ENCODE measurements around the gene SEMA5B. TPM values are rescaled to one million over a fixed set of nuclear protein-coding genes. Genes with fewer than 3 reads are reported as not detected.

Gene SEMA5B
- total and polyA plus RNA-seq, 4 donors = 0.20 to 1.1 (median 0.23) TPM

DNA sequence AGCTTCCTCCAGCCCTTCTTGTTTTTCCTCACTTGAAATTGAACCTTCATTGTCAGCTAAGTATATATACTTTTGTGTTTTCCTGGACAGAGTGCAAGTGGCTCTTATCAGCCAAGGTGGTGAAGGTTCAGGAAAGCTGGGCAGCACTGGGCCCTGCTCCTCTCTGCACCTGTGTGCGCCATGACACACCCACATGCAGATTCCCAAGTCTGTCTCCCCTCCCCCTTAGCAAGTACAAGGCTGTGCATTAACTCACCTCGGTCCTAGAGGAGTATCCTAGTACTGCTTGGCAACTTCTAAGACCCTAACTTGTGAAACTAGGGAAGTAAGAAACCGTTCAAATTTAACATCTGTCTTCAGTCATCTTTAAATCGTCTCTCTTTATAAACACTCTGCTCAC is 146.9 kb downstream of the SEMA5B start (continued):
- TF ChIP-seq, protein P1, sequence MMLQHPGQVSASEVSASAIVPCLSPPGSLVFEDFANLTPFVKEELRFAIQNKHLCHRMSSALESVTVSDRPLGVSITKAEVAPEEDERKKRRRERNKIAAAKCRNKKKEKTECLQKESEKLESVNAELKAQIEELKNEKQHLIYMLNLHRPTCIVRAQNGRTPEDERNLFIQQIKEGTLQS (IDR thresholded peaks at IDR 0.05) = no peak

DNA sequence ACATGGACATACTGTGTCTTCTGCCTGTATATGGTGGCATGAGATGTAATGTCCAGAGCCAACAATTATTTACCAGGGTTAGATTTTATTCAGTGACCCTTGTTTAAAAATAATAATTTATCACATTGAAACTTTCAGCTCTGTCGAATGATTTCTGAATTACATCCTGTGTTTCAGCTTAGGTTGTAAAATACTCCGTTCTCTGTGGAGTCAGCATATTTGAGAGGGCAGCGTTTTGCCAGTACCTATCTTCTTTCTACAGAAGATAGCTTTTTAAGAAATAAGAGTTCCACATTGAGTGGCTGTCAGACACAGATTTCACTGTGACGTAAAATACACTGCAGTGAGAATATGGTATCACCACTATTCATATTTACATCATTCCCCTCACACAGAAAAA is 147.4 kb downstream of the SEMA5B start:
- Histone ChIP-seq H3K4me1 (ENCODE audit: control insufficient read depth in 4 of 4, insufficient read depth in 4 of 4, low read length in 3 of 4) (no peaks in the 10 kb centered on the region), H3K4me3 (ENCODE audit: low read depth in 1 of 3, low read length in 3 of 3) (no peak overlapping the region), H3K9me3 (ENCODE audit: control insufficient read depth in 4 of 4, low read length in 3 of 4) (no peaks in the 10 kb centered on the region), H3K36me3 (ENCODE audit: control insufficient read depth in 4 of 4, insufficient read depth in 3 of 4, low read depth in 1 of 4, low read length in 3 of 4) (peaks cover 0 to 10% (median 3%) of the 10 kb centered on the region in 4 donors), H3K27me3 (ENCODE audit: control insufficient read depth in 4 of 4, insufficient read depth in 4 of 4, low read length in 3 of 4) (no peaks in the 10 kb centered on the region), H3K9ac (ENCODE audit: low read depth in 1 of 2, low read length in 2 of 2) (no peak overlapping the region), H3K27ac (ENCODE audit: low read depth in 1 of 2, low read length in 2 of 2) (no peak overlapping the region)
- WGBS = 89% methylated on average over 4 of the region's 4 CpGs
- no peak for DNase-seq (ENCODE audit: low spot score)
- TF ChIP-seq RXRA (IDR thresholded peaks at IDR 0.05) = no peak
- TF ChIP-seq, protein P2, sequence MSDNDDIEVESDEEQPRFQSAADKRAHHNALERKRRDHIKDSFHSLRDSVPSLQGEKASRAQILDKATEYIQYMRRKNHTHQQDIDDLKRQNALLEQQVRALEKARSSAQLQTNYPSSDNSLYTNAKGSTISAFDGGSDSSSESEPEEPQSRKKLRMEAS (IDR thresholded peaks at IDR 0.05) = no peak

DNA sequence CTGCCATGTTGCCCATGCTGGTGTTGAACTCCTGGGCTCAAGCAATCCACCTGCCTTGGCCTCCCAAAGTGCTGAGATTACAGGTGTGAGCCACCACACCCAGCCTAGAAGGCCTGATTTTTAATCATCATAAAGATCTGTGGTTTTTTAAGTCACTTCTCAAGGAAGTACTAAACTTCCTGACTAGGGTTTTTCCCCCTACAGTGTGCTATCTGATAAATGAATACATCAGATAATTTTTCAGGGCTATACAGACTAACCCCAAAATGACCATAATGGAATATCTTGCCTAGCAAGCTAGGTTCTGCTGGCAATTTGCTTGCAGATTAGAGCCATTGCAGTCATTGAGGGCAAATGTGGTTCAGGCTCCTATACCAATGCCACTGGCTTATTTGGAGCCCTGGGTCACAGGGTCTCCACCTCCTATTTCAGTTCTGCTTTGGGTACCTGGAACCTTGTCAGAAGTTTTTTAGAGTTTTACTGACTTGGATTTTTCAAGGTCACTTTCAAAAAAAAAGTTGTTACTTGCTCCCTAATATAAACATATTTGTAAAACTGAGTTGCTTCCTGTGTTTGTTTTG is 151.9 kb downstream of the SEMA5B start:
- Histone ChIP-seq H3K4me3 (ENCODE audit: low read depth in 1 of 3, low read length in 3 of 3) (no peak overlapping the region), H3K9ac (ENCODE audit: low read depth in 1 of 2, low read length in 2 of 2) (no peak overlapping the region), H3K36me3 (ENCODE audit: control insufficient read depth in 4 of 4, insufficient read depth in 3 of 4, low read depth in 1 of 4, low read length in 3 of 4) (peaks cover 0 to 8% (median 4%) of the 10 kb centered on the region in 4 donors), H3K4me1 (ENCODE audit: control insufficient read depth in 4 of 4, insufficient read depth in 4 of 4, low read length in 3 of 4) (no peaks in the 10 kb centered on the region), H3K27me3 (ENCODE audit: control insufficient read depth in 4 of 4, insufficient read depth in 4 of 4, low read length in 3 of 4) (no peaks in the 10 kb centered on the region), H3K9me3 (ENCODE audit: control insufficient read depth in 4 of 4, low read length in 3 of 4) (no peaks in the 10 kb centered on the region), H3K27ac (ENCODE audit: low read depth in 1 of 2, low read length in 2 of 2) (no peak overlapping the region)
- TF ChIP-seq, protein P3, sequence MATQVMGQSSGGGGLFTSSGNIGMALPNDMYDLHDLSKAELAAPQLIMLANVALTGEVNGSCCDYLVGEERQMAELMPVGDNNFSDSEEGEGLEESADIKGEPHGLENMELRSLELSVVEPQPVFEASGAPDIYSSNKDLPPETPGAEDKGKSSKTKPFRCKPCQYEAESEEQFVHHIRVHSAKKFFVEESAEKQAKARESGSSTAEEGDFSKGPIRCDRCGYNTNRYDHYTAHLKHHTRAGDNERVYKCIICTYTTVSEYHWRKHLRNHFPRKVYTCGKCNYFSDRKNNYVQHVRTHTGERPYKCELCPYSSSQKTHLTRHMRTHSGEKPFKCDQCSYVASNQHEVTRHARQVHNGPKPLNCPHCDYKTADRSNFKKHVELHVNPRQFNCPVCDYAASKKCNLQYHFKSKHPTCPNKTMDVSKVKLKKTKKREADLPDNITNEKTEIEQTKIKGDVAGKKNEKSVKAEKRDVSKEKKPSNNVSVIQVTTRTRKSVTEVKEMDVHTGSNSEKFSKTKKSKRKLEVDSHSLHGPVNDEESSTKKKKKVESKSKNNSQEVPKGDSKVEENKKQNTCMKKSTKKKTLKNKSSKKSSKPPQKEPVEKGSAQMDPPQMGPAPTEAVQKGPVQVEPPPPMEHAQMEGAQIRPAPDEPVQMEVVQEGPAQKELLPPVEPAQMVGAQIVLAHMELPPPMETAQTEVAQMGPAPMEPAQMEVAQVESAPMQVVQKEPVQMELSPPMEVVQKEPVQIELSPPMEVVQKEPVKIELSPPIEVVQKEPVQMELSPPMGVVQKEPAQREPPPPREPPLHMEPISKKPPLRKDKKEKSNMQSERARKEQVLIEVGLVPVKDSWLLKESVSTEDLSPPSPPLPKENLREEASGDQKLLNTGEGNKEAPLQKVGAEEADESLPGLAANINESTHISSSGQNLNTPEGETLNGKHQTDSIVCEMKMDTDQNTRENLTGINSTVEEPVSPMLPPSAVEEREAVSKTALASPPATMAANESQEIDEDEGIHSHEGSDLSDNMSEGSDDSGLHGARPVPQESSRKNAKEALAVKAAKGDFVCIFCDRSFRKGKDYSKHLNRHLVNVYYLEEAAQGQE (IDR thresholded peaks at IDR 0.05) = no peak
- TF ChIP-seq NR2F2 (IDR thresholded peaks at IDR 0.05) = no peak
- no peak for TF ChIP-seq HNF4G (IDR thresholded peaks at IDR 0.05)
- no peak for TF ChIP-seq YY1 (IDR thresholded peaks at IDR 0.05)
- TF ChIP-seq, protein P2 (IDR thresholded peaks at IDR 0.05) = no peak
- TF ChIP-seq RAD21 (IDR thresholded peaks at IDR 0.05) = no peak
- no peak for TF ChIP-seq TAF1 (conservative IDR thresholded peaks at IDR 0.05)
- TF ChIP-seq, protein P1 (IDR thresholded peaks at IDR 0.05) = no peak
- no peak for TF ChIP-seq RXRA (IDR thresholded peaks at IDR 0.05)
- no peak for TF ChIP-seq EGR1 (IDR thresholded peaks at IDR 0.05; ENCODE audit: low read depth in 2 of 2)
- DNase-seq (ENCODE audit: low spot score) = no peak

Measured in liver (tissue), 9 donors.